PC-9 (cell line): ENCODE results near the gene TRAF2.

ENCODE experiments used
- EZH2 ChIP-seq: fragments of 200-600 bp; sonication (generic); IDR thresholded peaks from 2 replicates; pipeline ENCODE4 v1.8.0; 2017; ENCODE audit warnings: antibody characterized with exemption, low read depth
- TF ChIP-seq, protein P1 (sequence below): fragments of 200-600 bp; sonication (generic); conservative IDR thresholded peaks from 2 replicates; pipeline ENCODE4 v1.6.1; 2017; ENCODE audit warnings: mixed run types, antibody characterized with exemption, mild to moderate bottlenecking, moderate library complexity

DNA sequence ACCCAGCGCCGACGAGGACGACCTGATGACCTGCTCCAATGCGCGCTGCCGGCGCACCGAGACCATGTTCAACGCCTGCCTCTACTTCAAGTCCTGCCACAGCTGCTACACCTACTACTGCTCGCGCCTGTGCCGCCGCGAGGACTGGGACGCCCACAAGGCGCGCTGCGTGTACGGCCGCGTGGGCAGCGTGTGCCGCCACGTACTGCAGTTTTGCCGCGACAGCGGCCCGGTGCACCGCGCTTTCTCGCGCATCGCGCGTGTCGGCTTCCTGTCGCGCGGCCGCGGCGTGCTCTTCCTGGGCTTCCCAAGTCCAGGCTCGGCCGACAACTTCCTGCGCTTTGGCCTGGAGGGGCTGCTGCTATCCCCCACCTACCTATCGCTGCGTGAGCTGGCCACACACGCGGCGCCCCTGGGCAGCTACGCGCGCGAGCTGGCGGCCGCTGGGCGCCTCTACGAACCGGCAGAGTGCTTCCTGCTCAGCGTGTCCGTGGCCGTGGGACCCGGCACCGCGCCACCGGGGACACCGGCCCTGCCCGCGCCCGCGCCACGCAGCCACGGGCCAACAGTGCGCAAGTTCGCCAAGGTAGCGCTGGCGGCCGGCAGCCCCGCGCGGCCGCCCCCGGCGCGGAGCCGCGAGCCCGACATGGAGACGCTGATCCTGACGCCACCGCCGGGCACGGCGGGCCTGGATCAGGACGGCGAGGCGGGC, 39.8 kb upstream of the TRAF2 start:
- TF ChIP-seq EZH2, result no peak
- TF ChIP-seq, protein P1, sequence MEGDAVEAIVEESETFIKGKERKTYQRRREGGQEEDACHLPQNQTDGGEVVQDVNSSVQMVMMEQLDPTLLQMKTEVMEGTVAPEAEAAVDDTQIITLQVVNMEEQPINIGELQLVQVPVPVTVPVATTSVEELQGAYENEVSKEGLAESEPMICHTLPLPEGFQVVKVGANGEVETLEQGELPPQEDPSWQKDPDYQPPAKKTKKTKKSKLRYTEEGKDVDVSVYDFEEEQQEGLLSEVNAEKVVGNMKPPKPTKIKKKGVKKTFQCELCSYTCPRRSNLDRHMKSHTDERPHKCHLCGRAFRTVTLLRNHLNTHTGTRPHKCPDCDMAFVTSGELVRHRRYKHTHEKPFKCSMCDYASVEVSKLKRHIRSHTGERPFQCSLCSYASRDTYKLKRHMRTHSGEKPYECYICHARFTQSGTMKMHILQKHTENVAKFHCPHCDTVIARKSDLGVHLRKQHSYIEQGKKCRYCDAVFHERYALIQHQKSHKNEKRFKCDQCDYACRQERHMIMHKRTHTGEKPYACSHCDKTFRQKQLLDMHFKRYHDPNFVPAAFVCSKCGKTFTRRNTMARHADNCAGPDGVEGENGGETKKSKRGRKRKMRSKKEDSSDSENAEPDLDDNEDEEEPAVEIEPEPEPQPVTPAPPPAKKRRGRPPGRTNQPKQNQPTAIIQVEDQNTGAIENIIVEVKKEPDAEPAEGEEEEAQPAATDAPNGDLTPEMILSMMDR, result no peak
